NCI-H1417 (cell line): Measurements from ENCODE around the gene HEYL.

ENCODE experiments used
- DNase-seq, 3 experiments: peaks; one replicate each; lab custom pipeline; 2025; lab: John Stamatoyannopoulos, UW

HEYL gene

DNA sequence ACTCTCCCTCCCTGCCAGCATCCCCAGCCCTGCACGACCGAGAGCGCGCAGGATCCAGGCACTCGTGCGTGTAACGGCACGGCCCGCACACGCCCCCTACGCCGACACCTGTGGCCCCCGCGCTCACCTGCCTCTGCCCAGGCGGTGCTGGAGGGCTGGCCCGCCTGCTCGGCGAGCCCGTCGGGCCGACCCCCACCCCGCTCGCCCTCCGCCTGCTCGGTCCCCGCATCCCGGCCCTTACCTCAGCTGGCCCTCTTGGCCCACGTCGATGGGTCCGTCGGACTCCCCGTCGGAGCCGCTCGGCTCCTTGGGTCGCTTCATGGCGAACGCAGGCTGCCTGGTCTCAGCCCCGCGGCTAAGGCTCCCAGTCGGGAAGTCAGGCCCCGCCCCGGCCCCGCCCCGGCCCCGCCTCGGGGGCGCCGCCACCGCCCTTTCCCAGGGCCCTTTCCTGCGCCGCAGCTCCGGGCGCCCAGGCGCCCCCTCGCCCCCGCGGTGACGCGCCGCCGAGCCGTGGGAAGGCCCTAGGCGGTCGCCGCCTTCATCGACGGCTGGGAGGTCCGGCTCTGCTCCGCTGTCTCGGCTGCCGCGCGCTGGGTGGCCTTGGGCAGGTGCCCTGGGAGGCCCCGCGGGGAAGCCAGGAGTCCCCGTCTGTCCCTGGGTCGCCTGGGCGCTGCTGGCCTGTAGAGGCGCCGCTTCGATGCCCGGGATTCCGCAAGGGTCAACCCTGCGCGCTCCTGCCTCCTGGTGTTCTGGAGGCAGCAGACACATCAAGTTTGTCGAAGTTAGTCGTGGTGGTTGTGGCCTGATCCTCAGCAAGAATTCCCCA is at the start of gene HEYL:
Gene HEYL (minus strand): TSS at position 339 of the 826 bp plus-strand sequence. CDS start 18 bp downstream, at position 321.
- peak; percentile 57 to 69 (median 68) for DNase-seq

- DNase-seq: peak in 1 of 3 experiments; percentile 54
Observed at GRCh38 chr1:39689214-39689613, 49.8 kb upstream of the HEYL start.

DNA sequence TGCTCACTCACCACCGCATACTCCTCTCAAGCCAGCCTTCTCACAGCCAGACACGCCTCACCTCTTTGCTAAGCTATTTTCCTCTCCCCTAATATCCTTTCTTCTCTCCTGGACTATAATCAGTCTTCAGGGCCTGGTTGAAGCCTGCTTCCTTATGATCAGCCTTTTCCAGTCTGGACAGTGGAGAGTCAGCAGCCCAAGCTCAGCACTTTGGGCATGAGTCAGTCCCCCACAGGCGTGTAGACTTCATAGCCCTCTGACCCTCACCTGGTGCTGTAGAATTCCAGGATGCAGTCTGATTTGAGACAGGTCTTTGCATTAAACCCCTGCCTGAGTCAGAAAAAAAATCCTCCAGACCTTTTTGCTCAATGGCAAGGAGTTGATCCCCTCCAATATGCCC is 49.3 kb upstream of the HEYL start:
- DNase-seq: no peak

DNA sequence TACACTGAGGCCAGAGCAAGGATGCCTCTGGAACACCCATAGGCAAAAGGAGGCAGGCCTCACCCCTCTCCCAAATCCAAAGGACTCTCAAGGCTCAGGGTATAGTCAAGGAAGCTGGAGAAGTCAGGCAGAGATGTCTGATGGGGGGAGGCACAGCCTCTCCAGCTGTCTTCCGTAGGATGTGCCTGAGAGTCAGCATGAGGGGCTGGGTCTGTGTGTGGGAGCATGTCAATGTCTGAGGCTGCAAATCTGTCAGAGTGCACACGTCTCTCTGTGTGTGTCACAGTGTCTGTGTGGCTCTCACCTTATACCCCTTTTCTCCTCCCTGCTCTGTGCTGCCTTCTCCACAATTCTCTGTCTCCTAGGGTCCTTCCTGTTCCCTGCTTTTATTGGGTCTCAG is 47.8 kb upstream of the HEYL start:
- DNase-seq: no peak

GRCh38 chr1:39685071-39685470 is 45.6 kb upstream of the HEYL start:
- DNase-seq: no peak

GRCh38 chr1:39684313-39684664 is 44.8 kb upstream of the HEYL start:
- DNase-seq: no peak

DNA sequence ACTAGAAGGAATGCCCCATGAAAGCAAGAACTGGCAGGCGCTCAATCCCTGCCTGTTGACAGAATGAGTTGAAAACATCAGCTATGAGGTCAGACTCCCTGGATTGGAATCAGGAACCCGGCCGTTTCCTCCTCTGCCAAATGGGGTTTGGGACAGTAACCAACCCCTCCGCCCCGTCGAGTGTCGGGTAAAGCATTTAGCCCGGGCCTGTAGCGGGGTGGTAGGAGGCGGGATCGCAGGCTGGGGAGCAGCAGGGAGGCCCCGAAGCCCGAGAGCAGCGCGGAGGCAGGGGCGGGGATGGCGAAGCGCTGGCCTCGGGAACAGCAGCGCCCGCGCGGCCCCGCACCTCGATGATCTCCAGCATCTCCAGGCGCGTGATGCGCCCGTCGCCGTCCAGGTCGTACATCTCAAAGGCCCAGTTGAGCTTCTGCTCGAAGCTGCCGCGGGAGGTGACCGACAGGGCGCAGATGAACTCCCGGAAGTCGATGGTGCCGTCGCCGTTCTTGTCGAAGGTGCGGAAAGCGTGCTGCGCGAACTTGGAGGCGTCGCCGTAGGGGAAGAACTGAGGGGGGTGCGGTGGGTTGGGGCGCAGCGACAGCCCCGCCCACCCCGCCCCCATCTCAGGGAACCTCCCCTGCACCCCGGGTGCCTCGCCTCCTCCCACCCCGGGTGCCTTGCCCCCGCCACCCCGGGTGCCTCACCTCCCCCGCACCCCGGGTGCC is 44.3 kb upstream of the HEYL start:
- DNase-seq: no peak

DNA sequence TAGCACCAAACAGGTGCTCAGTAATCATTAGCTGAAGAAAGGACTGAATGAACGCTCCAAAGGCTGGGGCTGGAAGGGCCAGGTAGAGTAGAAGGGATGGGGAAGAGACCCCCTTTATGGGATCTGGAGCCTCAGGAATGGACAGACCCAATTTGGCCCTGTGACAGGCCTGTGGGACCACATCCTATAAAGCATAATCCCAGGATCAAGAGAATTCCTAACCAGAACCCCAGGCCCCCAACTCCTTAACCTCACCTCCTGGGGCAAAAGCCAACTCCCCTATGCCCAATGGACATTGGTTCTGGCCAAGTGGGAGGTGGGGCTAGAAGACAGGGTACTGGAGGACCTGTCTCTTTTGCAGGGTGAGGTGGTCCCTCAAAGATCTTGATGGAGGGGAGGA is 42.6 kb upstream of the HEYL start:
- DNase-seq: no peak

DNA sequence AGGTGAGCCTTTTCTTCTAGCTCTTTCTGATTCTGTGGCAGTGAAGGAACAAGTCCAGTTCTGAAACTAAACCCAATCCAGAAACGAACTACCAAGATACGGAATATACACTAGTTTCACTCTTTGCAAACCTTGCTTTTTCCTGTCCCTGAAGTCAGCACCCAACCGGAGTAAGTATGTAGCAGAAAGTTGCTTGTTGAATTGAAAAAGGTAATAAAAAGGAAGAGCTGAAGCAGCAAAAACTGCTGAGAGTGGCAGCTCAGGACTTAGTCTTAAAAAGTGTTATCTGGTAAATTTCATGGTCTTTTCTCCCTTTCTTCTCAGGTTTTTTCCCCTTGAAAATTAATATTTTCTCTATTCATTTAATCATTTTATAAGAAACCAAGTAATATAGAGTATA is 41.9 kb upstream of the HEYL start:
- no peak for DNase-seq

DNA sequence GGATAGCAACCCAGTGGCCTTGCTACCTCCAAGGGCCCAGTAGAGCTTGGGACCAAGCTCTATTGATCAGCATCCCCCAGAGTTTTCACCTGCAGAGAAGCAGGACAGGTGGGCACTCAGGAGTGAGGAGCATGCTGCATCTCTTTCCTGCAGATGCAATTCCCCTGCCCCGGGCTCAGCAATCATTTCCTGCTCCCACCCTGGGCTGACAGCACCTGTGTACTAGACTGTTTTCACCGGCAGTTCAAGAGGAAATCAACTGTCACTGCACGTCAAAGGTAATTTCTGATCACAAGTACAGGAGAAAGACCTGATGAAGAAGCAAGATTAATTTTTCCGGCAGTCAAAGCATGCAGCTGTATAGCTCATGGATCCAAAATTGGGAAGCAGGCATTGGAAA is 41.3 kb upstream of the HEYL start:
- DNase-seq: no peak

- no peak for DNase-seq
Observed at GRCh38 chr1:39679821-39680220, 40.4 kb upstream of the HEYL start.

GRCh38 chr1:39678889-39679288 is 39.4 kb upstream of the HEYL start:
- no peak for DNase-seq

DNA sequence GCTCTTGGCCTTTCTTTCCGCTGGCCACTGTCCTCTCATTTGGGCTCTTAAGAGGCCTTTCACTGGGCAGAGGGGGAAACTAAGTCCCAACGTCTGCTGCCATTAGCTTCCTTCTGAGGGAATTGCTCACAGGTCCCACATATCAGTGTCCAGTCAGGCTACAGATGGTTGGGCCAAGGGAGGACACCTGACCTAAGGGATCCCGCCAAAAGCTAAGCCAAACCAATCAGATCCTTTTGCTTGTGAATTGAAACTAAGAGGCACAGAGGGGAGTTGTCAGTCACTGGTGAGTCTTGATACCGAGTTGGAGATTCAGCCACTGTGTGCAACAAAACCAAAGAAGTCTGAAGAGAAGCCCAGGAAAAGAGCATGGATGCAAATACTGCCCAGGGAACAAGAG is 38.2 kb upstream of the HEYL start:
- no peak for DNase-seq

- no peak for DNase-seq
Observed at GRCh38 chr1:39676948-39677548, 37.6 kb upstream of the HEYL start.

- DNase-seq: peak in 1 of 3 experiments; percentile 34
Observed at GRCh38 chr1:39675220-39675619, 35.8 kb upstream of the HEYL start.

- peak in 1 of 3 experiments; percentile 20 for DNase-seq
Observed at GRCh38 chr1:39673215-39673614, 33.8 kb upstream of the HEYL start.

DNA sequence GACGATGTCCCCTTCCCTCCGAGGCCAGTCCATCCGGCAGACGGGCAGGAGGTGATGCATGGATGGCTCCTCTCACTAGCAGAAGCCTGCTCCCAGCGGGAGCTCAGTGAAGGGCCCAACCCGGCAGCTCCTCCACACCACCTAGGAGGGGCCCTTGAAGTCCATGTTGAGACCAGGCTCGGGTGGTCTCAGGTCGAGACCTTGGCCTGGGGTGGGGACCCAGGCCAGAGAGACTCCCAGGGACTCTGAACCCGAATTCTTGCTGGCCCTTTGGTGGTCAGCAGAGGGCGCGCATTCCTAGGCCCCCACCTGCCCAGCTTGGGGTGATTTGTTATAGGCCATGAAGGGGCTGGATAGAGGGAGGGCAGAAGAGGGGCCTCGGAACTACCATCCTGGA is 33.1 kb upstream of the HEYL start:
- DNase-seq: no peak

- peak in 2 of 3 experiments; percentile 34 to 45 for DNase-seq
Observed at GRCh38 chr1:39671793-39672550, 32.5 kb upstream of the HEYL start, which contains the start of gene NT5C1A. TSS of gene NT5C1A (minus strand) at chr1:39672107. CDS start at chr1:39672038, 69 bp downstream.

GRCh38 chr1:39671433-39671792 is 32.0 kb upstream of the HEYL start:
- DNase-seq: peak in 2 of 3 experiments; percentile 34 to 45

- no peak for DNase-seq
Observed at GRCh38 chr1:39670689-39671088, 31.2 kb upstream of the HEYL start.

DNA sequence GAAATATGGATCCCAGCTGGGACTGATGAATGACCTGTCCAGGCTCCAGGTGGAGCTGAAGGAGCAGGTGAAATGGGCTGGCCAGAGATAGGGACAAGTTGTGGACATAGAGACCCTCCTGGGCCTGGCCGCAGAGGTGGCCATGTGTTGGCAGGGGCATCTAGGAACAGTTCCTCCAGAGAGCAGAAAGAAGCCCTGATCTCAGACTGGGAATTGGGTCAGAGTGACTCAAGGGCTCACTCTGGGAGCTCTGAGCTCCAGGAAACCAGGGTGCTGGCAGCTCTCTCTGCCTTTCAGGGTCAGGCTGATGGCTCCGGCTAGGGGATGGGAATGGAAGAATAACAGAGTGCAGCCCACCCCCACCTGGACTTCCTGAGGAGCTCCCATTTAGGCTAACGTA is 29.5 kb upstream of the HEYL start:
- no peak for DNase-seq

DNA sequence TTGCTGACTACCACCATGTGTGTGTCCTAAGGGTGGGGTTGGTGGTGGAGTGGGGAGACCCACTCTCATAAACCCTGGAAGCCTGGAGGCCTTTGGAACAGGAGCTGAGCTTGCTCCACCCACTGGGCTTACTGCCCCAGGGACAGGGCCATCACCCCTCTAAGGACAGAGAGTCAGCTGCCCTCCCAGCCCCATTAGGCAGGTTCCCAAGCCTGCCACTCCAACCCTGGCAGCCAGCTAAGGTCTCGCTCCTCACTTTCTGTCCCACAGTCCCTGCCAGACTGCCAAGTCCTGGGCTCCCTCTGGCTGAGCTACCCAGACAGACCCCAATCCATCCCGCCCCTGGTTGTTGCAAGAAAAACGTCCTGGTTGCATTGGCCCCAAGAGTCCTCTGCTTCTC is 28.7 kb upstream of the HEYL start:
- no peak for DNase-seq
